Stimulated activated CD4-positive, alpha-beta T cell treated with anti-CD3 and anti-CD28 coated beads, Interleukin-1b, Interleukin-23, amount 100 ng/mL, for 48 hours (primary cell): ENCODE measurements around the gene PWP1.

Experiments used
- DNase-seq: peaks from one replicate; pipeline ENCODE4 v3.0.0-alpha.2; 2020

Gene PWP1

DNA sequence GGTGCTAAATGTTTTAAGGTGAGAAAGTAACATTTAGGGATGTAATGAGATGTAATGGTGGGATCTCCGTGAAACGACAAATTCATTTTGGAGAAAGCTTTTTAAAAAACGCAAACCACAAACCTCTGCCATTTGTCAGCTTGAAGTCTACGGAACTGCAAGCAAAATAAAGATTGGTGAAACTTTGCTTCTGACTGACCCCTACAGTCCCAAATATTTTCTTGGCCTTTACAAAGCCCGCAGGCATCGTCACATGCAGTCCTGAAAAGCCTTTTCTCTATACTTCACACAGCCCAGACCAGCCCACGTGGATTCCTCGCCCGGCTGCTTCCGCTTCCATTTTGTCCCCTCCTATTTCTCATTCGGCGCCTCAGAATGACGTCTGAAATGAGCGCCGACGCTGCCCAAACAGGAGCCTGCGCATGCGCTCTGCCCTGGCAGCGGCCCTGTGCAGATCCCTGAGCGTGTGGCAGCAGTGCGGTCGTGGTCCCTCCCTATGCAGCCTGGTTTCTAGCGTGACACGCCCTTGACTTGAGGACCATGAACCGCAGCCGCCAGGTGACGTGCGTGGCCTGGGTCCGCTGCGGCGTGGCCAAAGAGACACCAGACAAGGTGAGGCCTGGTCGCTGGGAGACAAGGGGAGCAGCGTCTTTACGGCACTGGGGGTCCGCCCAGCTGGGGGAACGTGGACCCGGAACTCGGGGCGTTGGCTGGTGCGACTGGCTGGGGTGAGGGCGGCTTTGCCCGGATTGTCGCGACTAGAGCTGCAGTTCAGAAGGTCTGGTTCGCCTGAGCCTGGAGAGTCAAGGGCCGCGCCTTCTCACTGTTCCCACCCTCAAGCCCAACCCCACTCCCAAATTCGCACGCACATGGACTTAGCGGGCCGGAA is at the start of gene PWP1:
Gene PWP1 (plus strand): TSS at position 440 of the 889 bp plus-strand sequence. CDS start 101 bp downstream, at position 541.
- DNase-seq = peak; percentile 95

DNA sequence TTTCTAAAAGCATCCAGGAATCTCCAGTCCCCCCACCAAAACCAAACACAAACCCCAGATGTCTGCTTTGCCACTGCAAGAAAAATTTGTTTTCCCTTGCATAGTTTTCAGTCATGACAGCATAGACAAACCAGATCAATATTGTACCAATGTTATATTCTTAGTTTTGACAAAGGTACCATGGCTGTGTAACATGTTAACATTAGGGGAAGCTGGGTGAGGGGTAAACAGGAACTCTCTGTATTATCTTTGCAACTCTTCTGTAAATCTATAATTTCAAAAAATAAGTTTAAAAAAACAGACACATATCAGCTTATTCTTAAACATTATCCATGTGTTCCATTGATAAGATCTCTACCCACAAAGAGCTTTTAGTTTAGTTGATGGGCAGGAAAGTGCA is 44.4 kb upstream of the PWP1 start:
- DNase-seq = no peak

DNA sequence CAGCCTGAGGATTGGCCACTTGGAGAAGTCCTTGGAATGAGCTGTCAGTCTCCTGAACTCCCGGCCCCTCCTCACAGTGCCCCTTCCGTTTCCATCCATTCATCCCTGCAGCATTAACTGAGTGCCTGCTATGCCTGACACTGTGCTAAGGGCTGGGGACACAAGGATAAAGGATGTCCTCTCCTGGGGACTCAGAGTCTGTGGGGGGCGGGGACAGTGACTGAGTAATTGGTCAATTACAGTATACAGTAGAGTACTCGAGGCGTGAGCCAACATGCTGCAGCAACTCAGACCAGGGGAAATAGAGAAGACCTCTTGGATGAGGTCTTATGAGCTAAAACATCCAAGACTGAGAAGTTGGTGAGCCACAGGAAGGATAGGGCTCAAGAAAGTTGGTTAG is 43.4 kb upstream of the PWP1 start:
- no peak for DNase-seq

DNA sequence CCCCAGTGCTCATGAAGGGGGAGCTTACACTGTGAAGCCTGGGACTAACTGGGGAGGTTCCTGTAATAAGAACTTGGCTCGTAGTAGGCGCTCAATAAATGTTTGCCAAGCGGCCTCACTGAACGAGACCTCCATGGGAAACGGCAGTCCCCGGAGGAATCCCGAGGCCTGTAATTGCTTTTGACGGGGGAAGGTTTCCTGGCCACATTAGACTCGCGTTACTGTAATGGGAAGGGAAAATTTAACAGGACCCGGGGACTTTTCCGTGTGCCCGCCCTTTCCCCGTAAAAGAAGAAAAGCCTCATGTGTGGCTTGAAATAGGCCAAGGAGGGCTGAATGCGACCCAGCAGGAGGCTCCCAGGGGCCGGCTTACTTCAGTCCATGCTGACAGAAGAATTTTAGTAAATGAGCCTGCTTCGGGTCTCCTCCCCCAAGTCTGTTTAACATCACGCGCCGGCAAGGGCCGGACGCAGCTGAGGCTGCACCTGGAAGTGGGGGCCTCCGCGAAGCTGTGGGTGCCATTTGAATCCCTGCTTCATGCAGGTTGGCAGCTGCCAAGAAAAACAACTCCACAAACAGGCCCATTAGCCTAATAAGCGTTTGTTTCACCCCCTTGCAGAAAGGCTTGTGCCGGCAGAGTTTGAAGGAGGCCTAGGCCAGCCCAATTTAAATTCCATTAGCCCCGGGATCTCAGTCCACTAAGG is 39.8 kb upstream of the PWP1 start:
- DNase-seq = no peak

DNA sequence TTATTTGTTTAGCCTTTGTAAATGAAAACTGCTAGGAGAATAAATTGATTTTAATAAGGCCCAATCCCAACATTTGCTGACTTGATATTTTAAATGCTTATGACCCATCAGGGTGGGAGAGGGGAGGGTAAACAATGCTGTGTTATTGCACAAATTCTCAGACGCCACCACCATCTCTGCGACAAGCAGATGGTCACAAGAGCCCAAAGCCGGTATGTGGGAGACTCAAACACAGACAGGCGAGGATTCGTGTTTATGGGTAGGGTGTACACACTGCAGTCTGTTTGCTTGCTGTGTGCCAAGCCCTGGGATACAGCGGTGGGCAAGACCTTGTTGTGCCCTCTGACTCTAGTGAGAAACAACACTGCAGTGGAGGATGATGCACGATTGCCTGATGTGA is 39.2 kb upstream of the PWP1 start:
- DNase-seq = no peak

DNA sequence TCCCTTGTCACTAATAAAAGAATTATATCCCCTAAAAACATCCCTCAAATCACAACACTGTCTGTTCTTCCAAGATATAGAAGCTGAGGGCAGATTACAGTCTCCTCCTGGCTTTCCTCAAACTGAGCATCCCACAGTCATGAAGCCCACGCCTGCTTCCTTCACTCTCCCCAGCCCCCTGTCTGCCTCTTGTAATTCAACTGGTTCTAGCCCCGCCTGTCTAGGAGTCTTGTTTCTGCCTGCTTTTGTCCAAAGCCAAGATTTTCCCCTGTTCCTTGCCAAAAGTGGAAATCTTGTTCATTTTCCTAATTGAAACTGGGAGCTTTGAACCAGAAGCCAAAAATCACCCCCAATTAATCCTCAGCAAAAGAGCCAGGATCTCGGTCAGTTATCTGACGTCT is 35.9 kb upstream of the PWP1 start:
- no peak for DNase-seq

DNA sequence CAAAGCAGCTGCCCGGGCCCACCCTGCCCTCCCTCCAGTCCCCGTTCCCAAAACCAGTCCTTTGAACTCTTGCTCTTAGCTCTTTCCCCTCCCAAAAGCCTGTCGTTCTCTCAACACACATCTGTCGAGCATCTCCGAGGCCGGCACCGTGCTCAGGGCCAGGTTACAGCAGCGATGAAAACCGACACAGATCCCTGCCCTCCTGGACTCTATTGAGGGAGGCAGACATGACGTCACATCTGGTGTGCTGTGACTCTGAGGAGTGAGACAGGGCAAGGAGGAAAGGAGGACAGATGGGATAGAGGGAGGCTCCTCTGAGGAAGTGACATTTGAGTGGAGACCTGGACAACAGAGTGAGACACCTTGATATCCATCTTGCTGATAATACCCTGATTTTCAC is 34.6 kb upstream of the PWP1 start:
- no peak for DNase-seq

DNA sequence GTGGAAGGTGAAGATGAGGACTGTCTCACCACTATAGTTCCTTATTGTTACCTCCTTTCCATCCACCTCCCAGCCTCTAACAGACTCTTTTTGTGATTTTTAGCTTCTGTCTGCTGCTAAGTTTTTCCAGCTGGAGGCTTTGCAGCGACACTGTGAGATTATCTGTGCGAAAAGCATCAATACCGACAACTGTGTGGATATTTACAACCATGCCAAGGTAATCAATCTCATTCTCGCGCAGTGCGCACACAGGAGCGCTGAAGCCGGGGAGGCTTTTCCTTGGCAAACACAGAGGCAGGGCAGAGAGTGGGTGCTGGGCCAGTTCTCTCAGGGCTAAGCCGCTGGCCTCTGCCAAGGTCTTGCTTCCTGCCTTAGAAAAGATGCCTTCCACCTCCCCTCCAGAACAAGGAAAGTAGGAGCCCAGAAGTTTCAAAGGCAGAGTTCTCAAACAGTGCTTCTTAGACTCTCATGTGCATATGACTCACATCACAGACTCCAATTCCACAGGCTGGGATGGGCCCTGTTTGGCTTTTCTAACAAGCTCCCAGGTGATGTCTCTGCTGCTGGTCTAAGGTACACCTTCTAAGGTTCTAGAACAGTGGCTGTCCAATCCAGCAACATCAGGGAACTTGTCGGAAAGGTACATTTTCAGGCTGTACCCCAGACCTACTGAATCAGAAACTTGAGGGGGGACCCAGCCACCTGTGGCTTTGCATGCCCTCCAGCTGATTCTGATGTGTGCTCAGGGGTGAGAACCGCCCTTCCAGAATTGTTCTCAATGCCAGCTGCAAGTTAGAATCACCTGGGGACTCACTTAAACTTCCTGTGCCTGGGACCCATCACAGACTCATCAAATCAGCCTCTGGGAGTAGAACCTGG is 33.8 kb upstream of the PWP1 start:
- DNase-seq = no peak

DNA sequence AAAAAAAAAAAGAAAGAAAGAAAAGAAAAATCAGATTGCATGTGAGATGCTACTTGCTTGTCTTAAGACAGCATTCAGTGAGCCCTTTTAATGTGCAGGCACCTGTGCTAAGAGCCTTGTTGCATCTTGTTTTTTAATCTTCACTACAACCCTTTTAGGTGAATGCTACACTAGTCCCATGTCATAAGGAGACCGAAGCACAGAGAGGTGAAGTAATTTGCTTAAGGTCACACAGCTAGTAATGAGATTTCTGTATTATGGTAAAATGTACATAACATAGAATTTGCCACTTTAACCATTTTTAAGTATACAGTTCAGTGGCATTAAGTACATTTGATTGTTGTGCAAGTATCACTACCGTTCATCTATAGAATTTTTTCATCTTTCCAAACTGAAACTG is 32.1 kb upstream of the PWP1 start:
- DNase-seq = no peak

DNA sequence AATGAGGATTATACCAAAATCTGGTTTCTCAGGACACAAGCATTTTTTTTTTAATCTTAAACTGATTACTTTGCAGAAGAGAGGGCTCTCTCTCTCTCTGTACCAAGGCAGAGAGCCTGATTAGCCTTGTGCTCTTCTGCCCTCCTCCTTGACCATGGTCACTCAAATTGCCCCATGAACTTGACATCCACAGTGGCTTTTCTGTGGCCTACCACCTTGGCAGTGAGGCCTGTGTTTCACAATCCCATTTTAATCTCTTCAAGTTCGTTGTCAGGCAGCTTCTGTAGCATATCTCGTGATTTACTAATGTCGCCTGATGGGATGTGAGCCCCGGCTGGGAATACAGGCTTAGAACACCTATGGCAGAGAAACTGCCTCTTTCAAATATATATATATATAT is 30.7 kb upstream of the PWP1 start:
- DNase-seq = no peak

DNA sequence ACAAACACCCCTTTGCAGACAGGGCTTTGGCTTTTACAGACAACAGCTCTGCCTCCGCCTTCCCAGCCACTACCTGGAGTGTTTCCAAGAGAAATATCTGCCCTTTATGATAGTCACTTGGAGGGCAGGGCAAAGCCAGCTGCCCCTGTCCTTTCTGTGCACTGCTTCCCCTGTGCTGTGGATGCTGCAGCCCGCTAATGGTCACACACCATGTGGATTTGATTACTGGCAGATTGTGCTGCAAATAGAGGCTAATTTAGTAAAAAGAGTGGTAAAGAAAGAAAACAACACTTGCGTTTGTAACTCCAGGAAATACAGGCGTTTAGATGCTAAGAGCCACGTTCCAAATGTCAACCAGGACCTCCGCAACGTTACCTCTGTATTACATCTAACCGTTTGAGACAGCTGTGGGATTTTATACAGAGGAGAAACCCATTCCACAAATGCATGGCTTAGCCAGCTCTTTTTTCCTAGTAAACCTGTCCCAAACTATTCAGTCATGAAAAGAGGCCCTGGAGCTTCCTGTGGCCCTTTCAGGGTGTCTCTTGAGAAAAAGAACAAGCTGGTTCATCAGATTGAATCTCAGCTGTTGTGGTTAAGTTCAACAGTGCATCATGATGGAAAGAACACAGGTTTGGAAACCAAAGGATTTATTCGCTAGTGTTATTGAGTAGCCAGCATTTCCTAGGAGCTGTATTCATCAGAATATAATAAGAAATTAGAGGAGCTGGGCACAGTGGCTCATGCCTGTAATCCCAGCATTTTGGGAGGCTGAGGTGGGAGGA is 30.1 kb upstream of the PWP1 start:
- no peak for DNase-seq

DNA sequence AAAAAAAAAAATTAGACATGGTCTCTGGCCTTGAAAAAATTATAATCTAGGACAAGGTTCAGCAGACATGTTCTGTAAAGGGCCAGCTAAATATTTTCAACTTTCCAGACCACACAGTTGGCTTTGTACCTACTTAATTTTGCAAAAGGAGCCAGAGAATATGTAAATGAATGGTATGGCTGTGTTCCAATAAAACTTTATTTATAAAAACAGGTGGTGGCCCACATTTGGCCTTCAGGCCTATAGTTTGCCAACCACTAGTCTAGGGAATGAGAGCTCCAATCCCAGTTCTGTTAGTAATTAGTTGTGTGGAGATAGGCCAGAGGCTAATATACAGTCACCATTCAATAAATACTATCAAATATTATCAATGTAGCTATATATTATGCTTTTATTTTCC is 29.3 kb upstream of the PWP1 start:
- no peak for DNase-seq

DNA sequence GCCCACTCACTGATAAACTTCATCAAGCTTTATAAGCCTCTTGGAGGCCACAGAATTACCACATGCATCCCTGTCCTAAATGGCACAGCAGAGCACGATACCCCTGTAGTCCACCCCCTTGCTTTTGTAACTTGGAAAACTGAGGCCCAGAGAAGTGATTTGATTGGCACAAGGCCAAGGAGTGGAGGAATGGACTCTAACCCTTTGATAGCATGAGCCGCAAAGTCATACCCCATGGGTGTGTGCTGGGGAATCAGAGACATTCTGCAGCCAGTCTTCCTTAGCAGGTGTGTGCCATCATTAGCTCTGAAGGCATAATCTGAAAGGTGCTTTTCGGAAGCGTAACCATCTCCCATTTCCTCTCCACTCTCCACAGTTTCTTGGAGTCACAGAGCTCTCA is 28.5 kb upstream of the PWP1 start:
- no peak for DNase-seq

DNA sequence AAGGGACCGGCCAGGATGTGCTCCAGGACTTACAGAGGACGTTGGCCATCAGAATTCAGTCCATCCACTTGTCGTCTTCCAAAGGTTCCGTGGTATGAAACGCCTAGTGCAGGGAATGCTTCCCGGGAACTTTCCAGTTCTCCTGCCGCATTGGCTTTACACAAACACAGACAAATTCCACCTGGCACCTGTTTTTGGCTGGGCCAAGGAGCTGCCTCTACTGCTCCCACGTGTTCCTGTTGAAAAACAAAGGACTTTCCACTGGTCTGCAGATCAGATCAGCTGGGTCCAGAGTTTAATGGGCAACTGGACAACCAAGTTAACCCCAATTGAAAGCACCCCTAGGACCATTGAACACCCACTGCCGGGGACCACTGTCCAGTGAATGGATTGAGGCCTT is 28.0 kb upstream of the PWP1 start:
- DNase-seq = no peak

DNA sequence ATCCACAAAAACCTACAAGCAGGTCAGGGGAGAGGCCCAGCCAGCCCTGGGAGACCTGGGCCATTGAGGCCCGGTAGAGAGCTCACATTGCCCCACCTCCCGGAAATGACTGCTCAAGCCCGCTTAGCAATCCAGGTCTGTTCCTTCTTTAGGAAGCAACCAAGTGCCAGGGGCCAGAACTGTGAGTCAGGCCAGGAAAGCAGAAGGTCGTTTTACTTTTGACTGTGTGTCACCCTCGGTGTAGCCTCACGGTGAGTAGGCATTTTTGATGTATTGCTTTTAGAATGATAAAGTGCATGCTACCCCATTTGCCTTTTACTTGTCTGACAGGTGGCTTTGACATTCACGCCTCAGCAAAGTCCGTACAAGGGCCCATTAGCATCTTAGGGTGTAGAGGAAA is 25.4 kb upstream of the PWP1 start:
- no peak for DNase-seq

DNA sequence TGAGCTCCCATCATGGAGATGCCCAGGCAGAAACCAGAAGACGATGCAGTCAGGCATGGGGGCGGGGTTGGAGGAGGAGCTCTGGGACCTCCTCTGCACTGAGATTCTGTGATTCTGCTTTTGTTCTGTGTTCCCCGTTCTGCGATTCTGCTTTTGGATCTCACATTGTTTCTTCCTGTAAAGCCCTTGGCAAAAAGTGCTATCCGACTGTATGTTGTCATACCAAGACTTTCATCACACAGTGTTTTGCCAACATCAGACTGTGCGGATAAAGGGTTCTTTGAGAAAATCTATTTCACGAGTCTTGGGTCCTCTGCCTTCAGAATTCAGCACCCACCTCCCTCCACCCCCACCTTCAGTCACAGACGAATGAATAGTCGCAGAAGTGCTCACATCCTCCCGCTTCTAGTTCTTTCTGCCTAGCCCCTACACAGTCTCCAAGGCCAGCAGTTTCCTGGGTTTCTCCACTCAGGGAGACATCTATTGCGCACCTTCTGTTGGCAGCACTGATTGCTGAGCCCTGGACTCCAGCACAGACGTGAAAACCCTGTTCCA is 24.7 kb upstream of the PWP1 start:
- no peak for DNase-seq

DNA sequence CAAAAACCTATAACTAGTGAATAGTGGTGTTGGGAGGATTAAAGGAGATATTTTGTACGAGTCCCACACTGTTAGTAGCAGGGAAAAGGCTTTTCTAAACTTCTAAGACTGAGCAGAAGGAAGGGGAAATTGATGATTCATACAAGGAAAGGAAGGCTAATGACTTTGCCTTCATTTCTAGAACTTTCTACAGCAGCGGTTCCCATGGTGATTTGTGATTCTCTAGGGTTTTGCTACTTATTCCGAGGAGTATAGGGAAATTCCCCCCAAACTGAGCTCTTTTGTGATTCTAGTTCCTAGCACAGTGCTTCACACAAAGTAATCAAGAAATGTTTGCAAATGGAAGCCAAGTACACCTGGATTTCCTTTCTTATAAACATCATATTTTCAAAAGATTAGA is 23.8 kb upstream of the PWP1 start:
- no peak for DNase-seq

DNA sequence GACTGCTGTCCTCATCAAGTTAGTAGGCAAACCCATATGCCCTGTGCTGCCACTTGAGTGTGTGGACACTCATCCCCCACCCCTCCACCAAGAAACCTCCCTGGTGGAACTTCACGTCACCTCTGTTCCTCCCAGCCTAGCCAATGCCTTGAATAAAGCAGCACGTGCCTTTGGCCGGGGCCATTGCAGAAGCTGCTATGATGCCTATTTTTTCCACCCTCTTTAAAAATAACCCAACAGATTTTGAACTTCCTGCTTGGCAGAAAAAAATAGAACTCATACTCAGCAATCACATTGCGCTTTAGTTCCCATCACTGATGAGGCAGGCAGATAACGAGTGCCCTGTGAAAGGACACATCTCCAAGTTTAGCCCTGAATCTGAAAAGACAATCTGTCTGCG is 23.1 kb upstream of the PWP1 start:
- no peak for DNase-seq

DNA sequence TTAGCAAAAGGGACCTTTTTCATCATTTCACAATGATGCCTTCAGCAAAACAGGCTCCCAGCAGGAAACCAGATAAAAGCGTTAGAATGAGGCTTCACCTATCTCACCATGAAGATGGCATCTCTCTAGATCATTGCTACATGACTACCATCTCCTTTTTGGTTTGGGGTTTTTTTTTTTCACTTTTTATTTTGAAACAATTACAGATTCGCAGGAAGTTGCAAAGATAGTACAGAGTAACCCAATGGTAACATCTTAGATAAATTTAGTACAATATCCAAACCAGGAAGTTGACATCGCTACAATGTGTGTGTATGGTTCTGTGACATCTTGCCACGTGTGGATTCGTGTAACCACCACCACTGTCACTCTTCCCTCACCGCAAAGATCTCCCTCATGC is 22.3 kb upstream of the PWP1 start:
- DNase-seq = no peak

DNA sequence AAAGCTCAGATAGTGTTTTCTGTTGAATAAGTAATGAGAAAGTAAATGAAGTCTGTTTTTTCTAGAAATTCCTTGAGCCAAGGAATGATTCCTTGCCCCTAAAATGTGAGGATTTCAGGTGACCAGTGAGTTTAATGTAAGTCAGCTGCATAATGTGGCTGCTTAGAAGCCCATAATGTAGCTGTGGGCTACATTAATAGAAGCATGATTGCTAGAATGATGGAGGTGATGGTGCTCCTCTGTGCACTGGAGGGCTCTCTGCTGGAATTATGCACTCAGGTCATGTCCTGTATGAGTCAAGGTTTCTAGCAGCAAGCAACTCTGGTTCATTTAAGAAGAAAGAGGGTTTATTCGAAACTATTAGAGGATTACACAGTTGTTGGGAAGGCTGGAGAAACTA is 19.6 kb upstream of the PWP1 start:
- DNase-seq = no peak

DNA sequence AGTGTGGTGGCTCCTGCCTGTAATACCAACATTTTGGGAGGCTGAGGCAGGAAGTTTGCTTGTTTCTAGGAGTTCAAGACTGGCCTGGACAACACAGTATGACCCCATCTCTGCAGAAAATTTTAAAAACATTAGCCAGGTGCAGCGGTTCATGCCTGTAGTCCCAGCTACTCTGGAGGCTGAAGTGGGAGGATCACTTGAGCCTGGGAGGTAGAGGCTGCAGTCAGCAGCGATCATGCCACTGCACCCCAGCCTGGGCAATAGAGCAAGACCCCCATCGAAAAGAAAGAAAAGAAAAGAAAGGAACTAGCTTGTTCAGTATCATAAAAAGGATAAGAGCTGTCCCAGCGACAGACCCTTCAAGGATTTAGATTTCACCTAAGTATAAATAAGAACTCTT is 18.1 kb upstream of the PWP1 start:
- no peak for DNase-seq

DNA sequence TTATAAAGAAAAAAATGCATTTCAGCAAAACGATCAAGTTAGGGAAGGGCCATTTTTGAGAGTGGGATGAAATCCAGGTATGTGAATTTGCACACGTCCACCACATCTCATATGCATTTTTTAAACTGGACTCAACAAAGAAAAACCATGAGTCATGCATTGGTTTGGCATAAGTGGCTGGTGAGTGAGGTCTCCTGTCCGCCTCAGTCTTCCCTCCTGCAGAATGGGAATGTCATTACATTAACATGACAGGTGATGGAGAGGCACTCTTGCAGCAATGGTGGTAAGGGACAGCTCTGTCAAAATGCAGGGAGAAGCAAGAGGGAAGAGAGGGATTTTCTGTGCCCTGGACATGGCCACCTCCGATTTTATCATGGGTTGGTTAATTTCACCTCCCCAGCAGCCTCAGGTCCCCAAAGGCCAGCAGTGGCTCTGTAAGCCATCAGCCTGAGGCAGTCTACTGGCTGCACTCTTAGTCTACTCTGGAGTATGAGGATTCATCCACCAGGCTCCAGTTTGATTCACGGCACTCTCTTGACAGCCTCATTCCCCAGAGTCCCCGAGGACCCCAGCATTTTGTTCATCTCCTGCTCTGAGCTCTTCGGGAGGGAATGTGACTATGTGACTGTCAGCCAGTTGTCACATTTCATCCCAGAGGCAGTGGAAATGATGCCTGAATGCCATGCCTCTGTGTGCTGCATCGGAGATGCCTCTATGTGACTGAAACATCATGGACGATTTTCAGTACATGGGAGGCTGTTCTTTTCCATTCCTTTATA is 17.1 kb upstream of the PWP1 start:
- no peak for DNase-seq
